DMS79 treated with DMSO at 0.1 percent for 48 hours (cell line): ENCODE measurements around the gene ALKBH4.
"Not testable (repeated sequence)": the region's sequence is repeated elsewhere in the genome, so short reads cannot be mapped to it uniquely, and the experiment has no call there.

Experiments used
- DNase-seq: peaks from one replicate; lab custom pipeline; 2025; lab: John Stamatoyannopoulos, UW

Gene ALKBH4

GRCh38 chr7:102455596-102455995 is 9.1 kb downstream of the ALKBH4 start:
- DNase-seq = no peak

GRCh38 chr7:102454932-102455331 is 9.7 kb downstream of the ALKBH4 start:
- DNase-seq = not testable (repeated sequence)

GRCh38 chr7:102454468-102454867 is 10.2 kb downstream of the ALKBH4 start:
- DNase-seq = no peak

GRCh38 chr7:102453319-102453718 is 11.3 kb downstream of the ALKBH4 start:
- DNase-seq = peak; percentile 14

GRCh38 chr7:102452451-102452850 is 12.2 kb downstream of the ALKBH4 start:
- DNase-seq = no peak

- peak; percentile 70 for DNase-seq
Observed at GRCh38 chr7:102451371-102452054, 13.2 kb downstream of the ALKBH4 start.

- DNase-seq = no peak
Observed at GRCh38 chr7:102450242-102450641, 14.4 kb downstream of the ALKBH4 start.

GRCh38 chr7:102449136-102449535 is 15.5 kb downstream of the ALKBH4 start:
- DNase-seq = no peak

GRCh38 chr7:102447311-102447710 is 17.4 kb downstream of the ALKBH4 start:
- no peak for DNase-seq

- DNase-seq = no peak
Observed at GRCh38 chr7:102446387-102447156, 18.1 kb downstream of the ALKBH4 start.

- DNase-seq = no peak
Observed at GRCh38 chr7:102445674-102446071, 19.0 kb downstream of the ALKBH4 start.

GRCh38 chr7:102444961-102445673 is 19.5 kb downstream of the ALKBH4 start:
- DNase-seq = no peak

- no peak for DNase-seq
Observed at GRCh38 chr7:102439963-102440795, 24.5 kb downstream of the ALKBH4 start.

- DNase-seq = no peak
Observed at GRCh38 chr7:102436118-102436517, 28.5 kb downstream of the ALKBH4 start.

GRCh38 chr7:102434039-102434486 is 30.6 kb downstream of the ALKBH4 start:
- no peak for DNase-seq

GRCh38 chr7:102433219-102434038 is 31.2 kb downstream of the ALKBH4 start, which contains the start of gene ORAI2:
TSS of gene ORAI2 (plus strand) at chr7:102433575. CDS start at chr7:102438957, 5,382 bp downstream.
- peak; percentile 42 for DNase-seq

- peak; percentile 21 for DNase-seq
Observed at GRCh38 chr7:102432442-102433218, 32.0 kb downstream of the ALKBH4 start.

GRCh38 chr7:102431617-102432298 is 32.9 kb downstream of the ALKBH4 start:
- peak; percentile 68 for DNase-seq

GRCh38 chr7:102429141-102429899 is 35.3 kb downstream of the ALKBH4 start:
- no peak for DNase-seq
